GM21786 (cell line): ENCODE measurements around the gene SIPA1.

ENCODE experiments used
- ATAC-seq: cut with Tn5 transposase; IDR thresholded peaks from one replicate; pipeline ENCODE4 v1.9.1; 2021; ENCODE audit not compliant: unreplicated experiment

SIPA1 gene

GRCh38 chr11:65700399-65700798 lies 62.5 kb downstream of the SIPA1 start:
- no peak for ATAC-seq
